Activated CD8-positive, alpha-beta memory T cell treated with anti-CD3 and anti-CD28 coated beads for 4 hours (primary cell): ENCODE results near the gene RPS3.
"Not testable (repeated sequence)": the region's sequence is repeated elsewhere in the genome, so short reads cannot be mapped to it uniquely, and the experiment has no call there.

Source experiments
- DNase-seq, 2 donors: peaks; one replicate each; pipeline ENCODE4 v3.0.0-alpha.2; 2020; ENCODE audit warnings: low read depth in 2 of 2

RPS3 gene

DNA sequence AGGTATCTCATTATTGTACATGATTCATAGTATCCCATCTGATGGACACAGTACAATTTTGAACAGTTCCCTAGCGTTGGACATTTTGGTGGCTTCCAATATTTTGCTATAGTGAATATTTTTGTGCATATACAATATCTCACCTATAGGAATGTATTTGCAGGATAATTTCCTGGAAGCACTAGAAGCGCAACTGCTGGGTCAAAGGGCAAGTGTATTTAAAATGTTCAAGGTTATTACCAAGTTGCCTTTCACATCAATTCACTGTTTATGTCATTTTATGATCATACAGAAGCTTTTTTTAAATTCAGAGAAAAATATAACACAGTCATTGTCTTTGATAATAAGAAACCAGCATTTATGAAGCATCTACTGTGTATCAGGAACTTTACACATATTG is 19.1 kb upstream of the RPS3 start:
- no peak for DNase-seq

DNA sequence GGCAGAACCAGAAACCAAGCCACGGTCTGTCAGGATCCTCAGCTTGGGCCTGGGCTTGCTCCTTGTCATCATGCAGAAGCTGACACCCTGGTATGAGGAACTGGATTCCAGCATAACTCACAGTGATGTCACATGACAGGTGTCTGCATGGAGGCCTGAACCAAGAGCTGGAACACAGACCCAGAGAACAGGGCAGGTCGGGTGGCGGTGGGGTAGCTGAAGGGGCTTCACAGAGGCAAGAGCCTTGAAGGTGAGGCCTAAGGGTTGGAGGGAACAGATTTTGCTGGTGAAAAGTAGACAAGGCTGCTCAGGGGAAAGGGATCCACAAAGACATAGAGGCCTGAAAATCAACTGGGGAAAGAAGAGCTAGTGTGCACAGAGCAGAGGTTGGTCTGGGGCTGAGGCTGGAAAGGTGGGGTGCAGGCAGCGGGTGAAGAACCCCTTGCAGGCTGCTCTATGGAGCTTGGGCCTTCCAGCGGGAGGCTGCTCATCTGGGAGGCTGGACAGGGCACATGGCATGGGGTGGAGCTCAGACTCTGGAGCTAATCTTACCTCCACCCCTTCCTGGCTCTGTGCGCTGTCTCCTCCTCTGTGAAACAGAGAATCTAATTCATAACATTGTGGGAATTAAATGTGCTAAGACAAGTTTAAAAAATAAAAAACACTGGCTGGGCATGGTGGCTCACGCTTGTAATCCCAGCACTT is 18.4 kb upstream of the RPS3 start:
- no peak for DNase-seq

DNA sequence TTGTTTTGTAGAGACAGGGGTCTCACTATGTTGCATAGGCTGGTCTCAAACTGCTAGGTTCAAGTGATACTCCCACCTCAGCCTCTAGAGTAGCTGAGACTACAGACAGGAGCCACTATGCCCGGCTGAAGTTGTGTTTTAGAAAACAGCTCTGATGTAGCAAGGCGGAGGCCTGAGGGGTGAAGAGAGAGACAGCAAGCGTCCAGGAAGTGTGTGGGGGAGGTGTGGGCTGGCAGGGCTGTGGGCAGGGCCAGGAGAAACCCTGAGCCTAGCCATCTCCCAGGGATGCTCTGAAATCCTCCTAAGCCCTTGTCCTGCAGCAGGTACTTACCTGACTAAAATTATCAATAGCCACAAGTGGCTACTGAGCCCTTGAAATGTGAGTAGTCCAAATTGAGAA is 16.1 kb upstream of the RPS3 start:
- no peak for DNase-seq

DNA sequence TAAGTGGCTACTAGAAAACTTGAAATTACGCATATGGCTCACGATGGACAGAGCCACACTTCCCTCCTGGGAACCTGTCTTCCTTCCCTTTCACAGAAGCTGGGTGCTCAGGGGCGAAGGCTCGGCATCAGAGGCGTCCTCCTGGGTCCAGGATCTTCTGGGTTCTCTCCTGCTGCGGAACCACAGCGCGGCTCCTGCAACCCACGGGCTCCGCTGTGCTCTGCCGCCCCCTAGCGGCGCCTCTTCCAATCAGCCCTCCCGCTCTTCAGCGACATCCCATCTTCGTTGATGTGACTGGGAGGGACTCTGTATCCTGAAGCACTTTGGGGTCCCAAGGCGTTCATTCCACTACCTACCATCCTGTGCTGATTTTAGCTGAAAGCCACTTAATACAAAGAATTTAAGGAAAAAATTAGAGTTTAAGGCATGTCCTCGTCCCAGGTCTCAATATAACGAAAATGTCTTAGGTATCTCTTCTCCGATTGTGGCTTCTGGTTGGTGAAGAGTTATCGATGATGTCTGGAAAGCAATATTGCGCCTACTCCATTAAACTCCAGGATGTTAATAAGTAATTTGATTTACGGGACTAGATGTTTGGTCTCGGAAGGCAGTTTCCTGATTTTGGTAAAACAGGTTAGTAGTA is 14.8 kb upstream of the RPS3 start:
- DNase-seq: peak; percentile 43 to 55

DNA sequence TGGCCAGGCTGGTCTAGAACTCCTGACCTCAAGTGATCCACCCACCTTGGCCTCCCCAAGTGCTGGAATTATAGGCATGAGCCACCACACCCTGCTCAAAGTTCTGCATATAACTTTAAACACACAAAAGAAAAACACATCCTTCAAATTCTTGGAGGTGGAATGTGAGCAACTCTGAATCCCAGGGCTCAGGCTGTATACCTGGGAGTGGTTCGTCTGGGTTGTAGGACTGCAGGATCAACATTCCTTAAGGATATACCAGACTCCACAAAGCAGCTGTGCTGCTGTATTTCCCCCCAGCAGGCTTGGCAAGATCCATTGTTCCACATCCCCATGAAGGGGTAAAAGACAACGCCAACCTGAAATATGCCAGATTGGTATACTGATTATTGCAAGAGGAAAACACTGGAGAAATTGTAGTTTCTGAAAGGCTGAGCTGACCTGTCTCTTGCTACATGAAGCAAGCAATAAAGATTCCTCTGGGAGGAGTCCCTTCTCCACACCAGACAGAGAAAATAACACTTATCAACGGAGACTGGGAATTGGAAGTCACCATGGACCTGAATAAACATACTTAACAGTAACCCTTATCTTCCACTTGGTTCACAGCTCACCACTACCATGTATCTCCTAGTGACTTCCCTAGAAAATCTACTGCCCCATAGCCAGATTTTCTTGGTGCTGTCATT is 12.2 kb upstream of the RPS3 start:
- no peak for DNase-seq

DNA sequence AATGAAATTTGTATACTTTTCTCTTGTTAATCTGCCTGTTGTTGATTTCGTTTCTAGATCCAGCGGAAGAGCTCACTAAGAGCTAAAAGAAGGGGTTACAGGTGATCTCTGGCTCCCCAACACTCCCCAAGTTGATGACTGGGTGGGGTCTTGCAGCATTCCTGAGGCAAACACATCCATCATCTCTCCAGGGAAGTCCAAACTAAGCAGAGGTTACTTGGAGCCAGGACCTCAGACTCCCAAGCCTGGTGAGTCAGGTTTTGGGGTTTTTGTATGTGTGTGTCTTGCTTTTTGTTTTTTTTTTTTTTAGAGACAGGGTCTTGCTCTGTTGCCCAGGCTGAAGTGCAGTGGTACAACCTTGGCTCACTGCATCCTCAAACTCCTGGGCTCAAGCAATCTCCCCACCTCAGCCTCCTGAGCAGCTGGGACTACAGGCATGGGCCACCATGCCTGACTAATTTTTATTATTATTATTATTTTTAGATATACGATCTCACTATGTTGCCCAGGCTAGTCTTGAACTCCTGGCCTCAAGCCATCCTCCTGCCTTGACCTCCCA is 11.5 kb upstream of the RPS3 start:
- no peak for DNase-seq

DNA sequence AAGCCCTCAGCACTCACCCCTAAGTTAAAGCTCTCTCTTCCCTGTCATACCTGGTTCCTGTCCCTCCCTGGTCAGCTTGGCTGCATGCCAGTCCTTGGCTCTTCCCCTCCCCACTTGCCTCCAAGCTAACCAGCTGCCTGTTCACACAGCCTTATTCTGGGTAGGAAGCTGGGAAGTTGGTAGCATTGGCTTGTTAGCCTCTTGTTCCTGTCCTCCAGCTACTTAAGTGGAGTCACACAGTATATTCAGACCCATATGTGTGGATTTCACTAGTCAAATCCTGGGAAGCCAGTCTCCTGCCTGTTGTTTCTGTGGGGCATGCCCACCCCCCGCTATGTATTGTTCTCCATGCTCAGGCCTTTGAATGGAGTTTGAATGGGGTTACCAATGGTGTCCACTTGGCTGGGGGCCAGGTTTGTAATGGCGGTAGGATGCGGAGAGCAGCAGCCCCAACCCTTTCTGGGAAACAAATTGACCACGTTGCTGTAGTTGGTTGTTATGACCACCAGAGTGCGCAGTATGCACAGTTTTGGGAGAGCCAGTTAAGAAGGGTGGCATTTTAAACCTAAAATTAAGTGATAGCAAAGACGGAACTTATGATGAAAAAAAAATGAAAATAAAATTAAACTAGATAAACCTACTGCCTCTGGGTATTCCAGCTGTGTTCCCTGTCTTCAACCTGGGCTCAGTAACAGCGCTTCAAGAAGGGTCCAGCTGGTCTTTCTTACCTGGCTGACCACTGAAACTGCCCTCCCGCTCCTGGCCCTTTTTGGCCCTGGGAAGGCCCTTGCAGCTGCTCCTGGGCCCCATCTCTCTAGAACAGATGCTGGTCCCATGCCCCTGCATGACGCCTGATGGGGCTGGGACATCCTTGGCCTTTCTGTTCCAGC is 10.7 kb upstream of the RPS3 start:
- DNase-seq: peak; percentile 46 to 56

DNA sequence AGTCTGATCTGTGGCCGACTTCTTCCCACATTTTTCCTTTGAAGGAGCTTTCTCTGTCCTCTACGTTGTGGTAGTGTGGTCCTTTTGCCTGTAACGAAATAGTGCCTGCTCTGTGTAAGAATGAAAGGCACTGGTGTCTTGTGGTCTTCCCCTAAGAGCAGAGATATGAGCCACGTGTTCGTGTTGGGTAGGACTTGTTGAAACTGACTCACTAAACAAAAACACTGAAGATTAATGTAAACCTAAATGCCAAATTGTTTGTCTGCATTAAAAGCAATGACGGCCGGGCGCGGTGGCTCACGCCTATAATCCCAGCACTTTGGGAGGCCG is 10.1 kb upstream of the RPS3 start:
- DNase-seq: no peak

DNA sequence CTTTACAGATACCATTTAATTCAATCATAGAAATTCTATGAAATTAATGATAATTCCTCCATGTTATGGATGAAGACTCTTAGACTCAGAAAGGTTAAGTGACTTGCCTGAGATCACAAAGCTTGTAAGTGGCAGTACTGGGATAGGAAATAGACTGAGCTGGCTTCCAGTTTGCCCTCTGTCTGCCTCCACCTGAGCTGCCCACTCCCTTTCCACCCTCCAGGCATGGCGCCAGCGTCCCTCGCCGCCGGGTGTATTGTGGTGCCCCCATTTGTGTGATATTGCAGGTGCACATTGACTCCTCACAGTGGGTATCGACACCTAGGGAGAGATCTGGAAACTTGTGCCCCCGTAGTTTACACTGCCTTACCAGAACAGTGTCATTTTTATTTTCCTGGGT is 9.4 kb upstream of the RPS3 start:
- DNase-seq: no peak

DNA sequence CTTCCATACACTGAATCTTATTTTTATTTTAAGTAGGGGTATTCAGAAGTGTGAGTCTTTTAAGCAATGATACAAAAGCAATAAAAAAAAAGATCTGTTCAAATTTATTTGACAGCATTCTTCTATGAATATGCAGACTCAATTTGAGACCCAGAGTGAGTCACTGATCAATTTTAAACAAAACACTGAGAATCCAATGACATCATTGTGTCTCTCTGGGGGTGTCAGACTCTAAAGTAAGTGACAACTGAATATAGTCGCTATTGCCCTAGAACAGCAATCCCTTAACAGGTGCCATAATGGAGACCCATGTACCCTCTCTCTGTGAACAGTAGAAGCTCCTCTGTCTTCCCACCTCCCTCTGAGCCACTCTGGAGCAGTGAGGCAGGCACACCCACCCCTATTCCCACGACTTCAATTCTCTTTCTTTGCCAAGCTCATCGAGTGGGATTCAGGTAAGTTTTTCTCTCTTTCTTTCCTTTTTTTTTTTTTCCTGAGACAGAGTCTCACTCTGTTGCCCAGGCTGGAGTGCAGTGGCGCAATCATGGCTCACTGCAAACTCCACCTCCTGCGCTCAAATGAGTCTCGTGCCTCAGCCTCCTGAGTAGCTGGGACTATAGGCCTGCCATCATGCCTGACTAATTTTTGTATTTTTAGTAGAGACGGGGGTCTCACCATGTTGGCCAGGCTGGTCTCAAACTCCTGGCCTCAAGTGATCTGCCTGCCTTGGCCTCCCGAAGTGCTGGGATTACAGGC is 5.1 kb upstream of the RPS3 start:
- no peak for DNase-seq

DNA sequence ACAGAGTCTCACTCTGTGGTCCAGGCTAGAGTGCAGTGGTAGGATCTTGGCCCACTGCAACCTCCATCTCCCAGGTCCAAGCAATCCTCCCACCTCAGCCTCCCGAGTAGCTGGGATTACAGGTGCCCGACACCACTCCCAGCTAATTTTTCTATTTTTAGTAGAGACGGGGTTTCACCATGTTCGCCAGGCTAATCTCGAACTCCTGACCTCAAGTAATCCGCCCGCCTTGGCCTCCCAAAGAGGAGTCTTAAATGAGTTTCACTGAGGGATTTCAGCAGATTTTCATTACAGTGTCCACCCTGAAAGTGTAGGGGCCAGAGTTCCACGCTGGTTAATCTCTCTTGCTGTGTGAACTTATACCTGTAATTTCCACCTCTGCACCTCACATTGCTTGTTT is 412 bp upstream of the RPS3 start:
- DNase-seq: no peak

DNA sequence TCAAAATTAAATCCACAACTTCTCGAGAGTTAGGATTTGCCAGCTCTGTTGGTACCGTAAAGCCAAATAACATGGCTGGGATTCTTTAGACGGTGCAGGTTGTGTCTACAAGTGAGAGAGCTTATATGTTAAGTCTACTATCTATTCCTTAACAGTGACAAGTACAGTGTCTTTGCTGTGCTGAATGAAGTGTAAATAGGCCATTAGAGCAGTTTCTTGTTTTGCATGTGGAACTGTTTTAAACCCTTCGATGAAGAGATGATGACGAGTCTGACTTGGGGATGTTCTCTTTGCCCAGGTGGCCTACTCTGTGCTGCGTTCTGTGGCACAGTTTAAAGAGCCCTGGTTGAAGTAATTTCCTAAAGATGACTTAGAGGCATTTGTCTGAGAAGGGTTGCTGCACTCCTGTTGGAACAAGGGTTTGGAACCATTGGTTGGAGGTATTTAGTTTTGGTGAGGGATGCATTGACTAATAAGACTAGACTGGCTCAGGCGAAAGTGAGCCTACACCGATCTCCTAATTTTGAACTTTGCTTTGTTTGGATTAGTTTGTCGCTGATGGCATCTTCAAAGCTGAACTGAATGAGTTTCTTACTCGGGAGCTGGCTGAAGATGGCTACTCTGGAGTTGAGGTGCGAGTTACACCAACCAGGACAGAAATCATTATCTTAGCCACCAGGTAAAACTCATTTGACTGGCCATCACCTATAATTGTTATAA is 988 bp downstream of the RPS3 start:
- no peak for DNase-seq

DNA sequence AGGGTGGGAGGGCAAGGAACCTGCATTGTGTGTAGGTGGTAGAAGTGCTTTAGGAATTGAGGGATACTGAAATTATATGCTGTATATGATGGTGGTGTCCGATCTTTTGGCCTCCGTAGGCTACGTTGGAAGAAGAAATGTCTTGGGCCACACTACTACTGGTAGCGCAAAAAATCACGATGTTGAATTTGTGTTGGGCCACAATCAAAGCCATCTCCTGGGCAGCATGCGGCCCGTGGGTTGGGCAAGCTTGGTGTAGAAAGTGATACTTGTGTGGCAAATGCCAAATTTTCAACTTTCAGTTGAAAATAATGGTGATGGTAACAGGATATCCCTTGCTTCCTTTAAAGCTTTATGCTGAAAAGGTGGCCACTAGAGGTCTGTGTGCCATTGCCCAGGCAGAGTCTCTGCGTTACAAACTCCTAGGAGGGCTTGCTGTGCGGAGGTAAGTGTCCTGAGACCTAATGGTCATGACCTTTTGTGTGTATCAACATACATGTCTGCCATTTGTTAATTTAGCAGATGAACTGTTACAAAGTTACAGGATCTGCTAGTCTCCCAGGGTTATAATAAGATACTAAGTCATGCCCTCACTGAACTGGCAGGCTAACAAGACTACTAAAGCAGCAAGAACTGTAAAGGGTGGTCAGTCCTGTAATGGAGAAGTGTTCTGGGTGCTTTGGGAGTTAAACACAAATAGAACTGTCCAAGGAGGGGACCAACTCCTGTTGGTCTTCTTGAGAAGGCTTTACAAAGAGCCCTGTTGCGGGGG is 2.9 kb downstream of the RPS3 start:
- DNase-seq: no peak

DNA sequence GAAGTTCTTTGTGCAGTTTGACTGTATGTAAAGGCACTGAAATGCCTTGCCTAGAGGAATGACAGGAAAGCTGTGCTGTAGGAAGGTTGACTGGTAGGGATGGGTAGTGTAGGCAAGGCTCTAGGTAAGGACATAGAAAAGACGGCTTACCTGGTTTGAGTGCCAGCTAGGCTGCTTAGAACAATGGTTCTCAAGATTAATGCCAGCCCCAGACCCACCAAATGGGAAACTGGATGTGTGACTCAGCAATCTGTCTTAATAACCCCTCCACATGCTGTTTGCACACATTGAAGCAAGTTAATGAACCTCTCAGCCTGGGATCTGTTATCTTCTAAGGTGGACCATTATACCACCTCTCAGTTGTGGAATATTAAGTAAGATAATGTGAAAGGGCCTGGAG is 3.7 kb downstream of the RPS3 start:
- no peak for DNase-seq

DNA sequence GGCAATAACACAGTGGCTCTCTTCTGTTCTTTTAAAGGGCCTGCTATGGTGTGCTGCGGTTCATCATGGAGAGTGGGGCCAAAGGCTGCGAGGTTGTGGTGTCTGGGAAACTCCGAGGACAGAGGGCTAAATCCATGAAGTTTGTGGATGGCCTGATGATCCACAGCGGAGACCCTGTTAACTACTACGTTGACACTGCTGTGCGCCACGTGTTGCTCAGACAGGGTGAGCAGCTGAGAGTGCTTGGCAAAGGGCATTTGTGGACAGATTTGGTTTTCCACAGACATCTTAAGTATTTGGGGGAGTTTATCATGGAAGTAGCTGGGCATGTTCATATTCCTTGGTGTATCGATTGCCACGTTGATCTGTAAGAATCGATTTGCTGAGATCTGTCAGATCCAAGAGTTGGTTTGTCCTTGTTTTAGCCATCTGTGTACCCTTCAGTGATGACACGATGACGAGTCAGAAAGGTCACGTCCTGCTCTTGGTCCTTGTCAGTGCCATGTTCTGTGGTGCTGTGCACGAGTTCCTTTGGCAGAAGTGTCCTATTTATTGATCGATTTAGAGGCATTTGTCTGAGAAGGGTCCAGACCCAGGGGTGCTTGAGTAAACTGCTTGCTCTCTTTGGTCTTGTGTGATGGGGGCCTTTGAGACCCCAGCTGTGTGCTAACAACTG is 4.8 kb downstream of the RPS3 start:
- DNase-seq: no peak

DNA sequence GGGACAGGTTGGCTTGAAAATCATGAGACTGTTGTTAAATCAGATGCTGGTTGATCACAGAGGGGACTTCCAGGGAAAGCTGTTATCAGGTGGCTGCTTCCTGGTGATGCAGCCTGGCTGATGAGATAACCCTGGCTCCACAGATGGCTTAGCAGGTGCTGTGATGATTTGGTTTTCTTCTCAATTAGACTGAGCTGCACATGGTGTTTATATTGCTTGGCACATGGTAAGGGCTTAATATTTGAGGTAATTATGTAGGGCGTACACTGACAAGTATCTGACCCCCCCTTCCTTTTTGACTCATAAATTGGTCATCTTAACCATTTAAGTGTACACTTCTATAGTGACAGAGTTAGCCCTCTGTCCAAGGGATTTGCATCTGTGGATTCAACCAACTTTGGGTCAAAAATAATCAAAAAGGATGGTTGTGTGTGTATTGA is 7.0 kb downstream of the RPS3 start:
- DNase-seq: no peak

DNA sequence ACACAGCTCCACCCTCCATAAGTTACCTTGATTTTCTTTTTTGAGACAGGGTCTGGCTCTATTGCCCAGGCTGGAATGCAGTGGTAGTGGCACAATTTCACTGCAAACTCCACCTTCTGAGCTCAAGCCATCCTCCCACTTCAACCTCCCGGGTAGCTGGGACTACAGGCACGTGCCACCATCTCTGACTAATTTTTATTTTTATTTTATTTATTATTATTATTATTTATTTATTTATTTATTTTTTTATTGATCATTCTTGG is 9.6 kb downstream of the RPS3 start:
- DNase-seq: no peak

DNA sequence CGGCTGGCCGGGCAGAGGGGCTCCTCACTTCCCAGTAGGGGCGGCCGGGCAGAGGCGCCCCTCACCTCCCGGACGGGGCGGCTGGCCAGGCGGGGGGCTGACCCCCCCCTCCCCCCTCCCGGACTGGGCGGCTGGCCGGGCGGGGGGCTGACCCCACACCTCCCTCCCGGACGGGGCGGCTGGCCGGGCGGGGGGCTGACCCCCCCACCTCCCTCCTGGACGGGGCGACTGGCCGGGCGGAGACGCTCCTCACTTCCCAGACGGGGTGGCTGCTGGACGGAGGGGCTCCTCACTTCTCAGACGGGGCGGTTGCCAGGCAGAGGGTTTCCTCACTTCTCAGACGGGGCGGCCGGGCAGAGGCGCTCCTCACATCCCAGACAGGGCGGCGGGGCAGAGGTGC is 10.7 kb downstream of the RPS3 start:
- DNase-seq: not testable (repeated sequence)

DNA sequence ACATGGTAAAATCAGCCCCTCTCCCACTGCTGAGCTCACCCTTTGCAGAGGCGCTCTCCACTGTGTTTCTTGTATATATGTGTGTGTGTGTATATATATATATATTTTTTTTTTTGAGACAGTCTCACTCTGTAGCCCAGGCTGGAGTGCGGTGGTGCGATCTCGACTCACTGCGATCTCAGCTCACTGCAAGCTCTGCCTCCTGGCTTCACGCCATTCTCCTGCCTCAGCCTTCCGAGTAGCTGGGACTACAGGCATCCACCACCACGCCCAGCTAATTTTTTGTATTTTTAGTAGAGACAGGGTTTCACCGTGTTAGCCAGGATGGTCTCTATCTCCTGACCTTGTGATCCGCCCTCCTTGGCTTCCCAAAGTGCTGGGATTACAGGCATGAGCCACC is 13.8 kb downstream of the RPS3 start:
- DNase-seq: not testable (repeated sequence)

DNA sequence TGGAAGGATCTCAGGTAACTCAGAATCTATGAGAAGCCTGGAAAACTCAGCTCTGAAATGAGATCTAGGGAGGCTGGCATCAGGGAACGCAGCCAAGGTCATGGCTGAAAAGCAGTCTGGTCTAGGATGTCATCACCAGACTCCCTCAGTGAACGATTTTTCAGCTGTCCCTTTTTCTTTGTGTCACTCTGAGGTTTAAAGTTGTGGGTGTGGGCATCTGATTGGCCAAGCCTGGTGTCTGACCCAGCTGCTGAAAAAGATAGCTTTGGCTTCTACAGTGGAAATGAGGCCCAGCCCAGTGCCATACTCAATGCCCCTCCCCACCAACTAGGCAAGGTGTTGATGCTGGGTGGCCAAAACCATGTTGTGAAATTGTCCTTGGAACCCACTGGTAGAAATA is 14.5 kb downstream of the RPS3 start:
- DNase-seq: no peak
